Mesenteric fat pad (tissue), 1 donor: ENCODE data around the gene ACVRL1. TPM values are rescaled to one million over a fixed set of nuclear protein-coding genes. Genes with fewer than 3 reads are reported as not detected.

ENCODE experiments used
- DNase-seq: peaks from one replicate; pipeline ENCODE4 v3.0.0-alpha.2; 2020; ENCODE audit warnings: low spot score
- total RNA-seq: library from RNA; stranded (reverse); fragmentation: NEBNext Ultra II Directional; extraction: Animal tissue kit (Norgen Biotek cat#: 25700); gene quantifications from one replicate; pipeline ENCODE4 v1.2.1, GENCODE V29; 2021
- donor health status: DM: yes; HTN: yes; CAD: no.

The ACVRL1 gene
- total RNA-seq, 1 donor from 2014 or later, result 85.2 TPM

- peak; percentile 30 for DNase-seq
Measured at GRCh38 chr12:51937926-51938325, 30.6 kb downstream of the ACVRL1 start.

- DNase-seq, result peak; percentile 72
Measured at GRCh38 chr12:51938726-51939125, 31.4 kb downstream of the ACVRL1 start.

- DNase-seq, result peak; percentile 65
Measured at GRCh38 chr12:51941011-51941581, 33.8 kb downstream of the ACVRL1 start.

- DNase-seq, result peak; percentile 26
Measured at GRCh38 chr12:51941604-51942003, 34.3 kb downstream of the ACVRL1 start.

- DNase-seq, result peak; percentile 60
Measured at GRCh38 chr12:51942056-51942455, 34.8 kb downstream of the ACVRL1 start.

GRCh38 chr12:51942501-51943000, 35.2 kb downstream of the ACVRL1 start:
- peak; percentile 49 for DNase-seq

GRCh38 chr12:51943346-51943745, 36.0 kb downstream of the ACVRL1 start:
- DNase-seq, result no peak

- DNase-seq, result no peak
Measured at GRCh38 chr12:51944608-51945233, 37.4 kb downstream of the ACVRL1 start.

- no peak for DNase-seq
Measured at GRCh38 chr12:51947246-51947996, 40.1 kb downstream of the ACVRL1 start.

GRCh38 chr12:51948066-51948465, 40.8 kb downstream of the ACVRL1 start:
- no peak for DNase-seq

- DNase-seq, result no peak
Measured at GRCh38 chr12:51949342-51950030, 42.2 kb downstream of the ACVRL1 start.

- no peak for DNase-seq
Measured at GRCh38 chr12:51950682-51951198, 43.4 kb downstream of the ACVRL1 start.

GRCh38 chr12:51951199-51951842, 44.0 kb downstream of the ACVRL1 start, which contains the start of gene ACVR1B:
Gene ACVR1B, plus strand, starts transcription at chr12:51951699. Its CDS starts 45 bp downstream, at chr12:51951744.
- peak; percentile 98 for DNase-seq

GRCh38 chr12:51951843-51952722, 44.8 kb downstream of the ACVRL1 start:
- no peak for DNase-seq

- no peak for DNase-seq
Measured at GRCh38 chr12:51953089-51953488, 45.8 kb downstream of the ACVRL1 start.

- DNase-seq, result no peak
Measured at GRCh38 chr12:51953864-51954263, 46.6 kb downstream of the ACVRL1 start.

GRCh38 chr12:51954561-51955361, 47.5 kb downstream of the ACVRL1 start:
- DNase-seq, result no peak

- no peak for DNase-seq
Measured at GRCh38 chr12:51955702-51956101, 48.4 kb downstream of the ACVRL1 start.

GRCh38 chr12:51958542-51958941, 51.2 kb downstream of the ACVRL1 start:
- DNase-seq, result no peak
